ENCODE results near the gene MTFR1L.
A peak's percentile ranks its signal among the peaks of the same experiment; 100 is the strongest.

The MTFR1L gene

DNA sequence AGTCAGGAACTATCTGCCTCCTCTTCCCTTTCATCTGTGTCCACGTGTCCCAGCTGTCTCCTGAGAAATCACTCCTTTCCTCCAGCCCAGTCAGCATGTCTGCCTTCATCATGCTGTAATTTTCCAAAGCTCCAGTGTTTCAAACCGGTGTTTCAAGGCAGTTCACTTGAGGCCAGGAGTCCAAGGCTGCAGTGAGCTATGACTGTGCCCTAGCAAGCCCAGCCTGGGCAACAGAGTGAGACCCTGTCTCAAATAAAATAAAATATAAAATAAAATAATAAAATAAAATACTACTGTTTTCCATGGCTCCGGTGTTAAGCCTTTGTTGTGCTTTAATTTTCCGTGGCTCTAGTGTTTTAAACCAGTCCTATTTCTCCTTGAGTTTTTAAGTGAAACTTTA, 27.6 kb upstream of the MTFR1L start:
- no peak for DNase-seq

DNA sequence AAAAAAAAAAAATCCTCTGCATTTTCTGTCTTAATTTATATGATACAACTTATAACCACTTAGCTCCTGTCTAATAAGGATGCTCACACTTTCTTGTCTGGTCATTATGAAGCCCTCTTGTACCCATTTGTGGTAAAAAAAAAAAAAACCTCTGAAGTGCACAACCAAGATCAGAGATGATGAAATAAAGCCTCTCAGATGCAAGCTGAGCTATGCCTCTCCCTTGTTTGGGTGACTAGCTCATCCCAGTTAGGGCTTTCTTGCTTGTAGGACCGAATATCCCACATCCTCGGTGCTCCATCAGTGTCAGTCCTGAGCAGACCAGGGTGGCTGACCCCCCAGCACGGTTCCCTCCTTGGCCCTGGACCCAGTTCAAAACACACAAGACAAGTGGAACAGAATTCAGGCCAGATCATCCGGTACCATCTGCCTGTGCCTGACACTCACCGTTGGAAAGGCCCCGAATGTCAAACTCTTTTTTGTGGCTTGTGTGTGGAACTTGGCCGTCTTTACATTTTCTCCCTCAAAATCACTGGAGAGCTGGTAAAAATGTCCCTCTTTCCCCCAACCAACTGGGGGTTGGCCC, 26.1 kb upstream of the MTFR1L start:
- DNase-seq: no peak

DNA sequence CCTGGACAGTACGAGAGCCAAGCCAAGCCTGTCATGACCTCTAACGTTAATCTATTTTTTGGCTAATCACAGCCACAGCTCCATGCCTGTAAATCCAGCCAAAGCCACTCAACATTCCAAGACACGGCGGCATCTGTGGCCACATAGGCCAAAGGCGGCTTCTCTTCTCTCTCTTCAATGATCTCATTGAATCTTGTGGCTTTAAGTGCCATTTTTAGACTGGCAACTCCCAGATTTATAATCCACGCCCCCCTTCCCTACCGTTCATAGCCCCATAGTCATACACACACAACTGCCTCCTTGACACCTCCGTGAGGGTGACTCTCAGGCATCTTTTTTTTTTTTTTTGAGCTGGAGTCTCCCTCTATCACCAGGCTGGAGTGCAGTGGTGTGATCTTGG, 25.4 kb upstream of the MTFR1L start:
- DNase-seq: no peak

DNA sequence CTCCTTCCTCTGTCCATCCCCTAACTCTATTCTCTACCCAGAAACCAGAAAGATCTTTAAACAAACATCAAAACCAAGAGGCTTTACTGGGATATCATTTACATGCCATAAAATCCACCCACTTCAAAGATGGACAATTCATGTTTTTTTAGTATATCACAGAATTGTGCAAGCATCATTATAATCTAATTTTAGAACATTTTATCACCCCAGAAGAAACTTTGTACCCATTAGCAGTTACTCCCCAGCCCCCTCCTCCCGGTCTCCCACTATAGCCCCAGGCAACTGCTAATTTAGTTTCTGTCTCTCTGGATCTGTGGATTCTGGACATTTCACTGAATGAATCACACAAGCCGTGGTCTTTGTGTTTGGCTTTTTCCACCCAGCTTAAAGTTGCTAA, 24.5 kb upstream of the MTFR1L start:
- DNase-seq: no peak

DNA sequence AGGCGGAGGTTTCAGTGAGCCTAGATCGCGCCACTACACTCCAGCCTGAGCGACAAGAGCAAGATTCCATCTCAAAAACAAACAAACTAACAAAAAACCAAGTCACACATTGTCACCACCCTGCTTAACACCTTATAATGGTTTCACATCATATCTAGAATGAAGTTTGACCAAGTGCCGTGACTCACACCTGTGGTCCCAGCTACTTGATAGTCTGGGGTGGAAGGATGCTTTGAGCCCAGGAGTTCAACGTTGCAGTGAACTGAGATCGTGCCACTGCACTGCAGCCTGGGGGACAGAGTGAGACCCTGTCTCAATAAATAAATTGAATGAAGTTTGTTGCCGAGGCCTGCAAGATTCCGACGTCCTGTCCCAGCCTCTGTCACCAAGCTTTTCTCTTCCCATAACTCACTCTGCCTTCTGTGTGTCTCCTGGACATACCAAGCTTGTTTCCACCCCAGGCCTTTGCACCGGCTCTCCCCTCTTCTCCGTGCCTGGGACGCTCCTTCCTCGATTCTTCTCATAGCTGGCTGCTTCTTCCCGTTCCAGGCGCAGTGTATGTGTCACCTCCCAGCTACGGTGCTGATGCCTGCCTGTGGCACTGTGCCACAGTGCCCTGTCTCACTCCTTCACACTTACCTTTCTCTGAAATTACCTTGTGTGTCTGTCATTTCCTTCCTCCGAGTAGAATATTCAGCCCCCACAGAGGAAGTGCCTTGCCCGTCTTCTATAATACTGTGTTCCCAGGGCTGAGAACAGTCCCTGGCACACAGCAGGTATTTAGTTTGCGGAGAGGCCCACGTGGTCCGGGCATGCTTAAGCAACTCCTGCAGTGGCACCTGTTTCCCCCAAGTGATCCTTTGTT, 23.6 kb upstream of the MTFR1L start:
- DNase-seq: no peak

DNA sequence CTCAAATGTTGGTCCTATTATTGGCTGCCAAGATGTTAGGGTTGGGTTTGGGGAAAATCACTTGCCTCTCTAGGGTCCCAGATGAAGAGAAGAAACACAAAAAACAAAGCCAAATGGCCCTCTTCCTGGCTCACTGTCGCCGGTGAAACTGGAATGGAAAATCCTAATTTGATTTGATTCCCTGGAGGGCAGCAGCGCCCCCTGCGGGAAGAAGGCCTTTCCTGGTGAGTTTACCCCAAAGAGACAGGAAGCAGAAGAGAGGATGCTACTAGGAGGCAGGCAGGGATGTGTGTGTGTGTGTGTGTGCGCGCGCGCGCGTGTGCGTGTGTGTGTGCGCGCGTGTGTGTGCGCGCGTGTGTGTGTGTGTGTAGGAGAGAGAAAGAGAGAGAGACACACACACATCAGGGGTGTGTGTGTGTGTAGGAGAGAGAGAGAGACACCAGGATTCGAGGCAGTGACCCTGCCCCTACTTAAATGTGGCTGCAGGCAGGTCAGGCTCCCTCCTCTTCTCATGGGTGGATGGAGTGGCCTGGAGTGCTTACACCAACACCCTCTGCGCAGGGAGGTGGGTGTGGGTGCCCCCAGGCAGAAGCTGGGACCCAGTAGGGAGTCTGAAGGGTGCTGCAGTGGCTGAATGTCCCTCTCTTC, 22.8 kb upstream of the MTFR1L start:
- DNase-seq: peak; percentile 55

DNA sequence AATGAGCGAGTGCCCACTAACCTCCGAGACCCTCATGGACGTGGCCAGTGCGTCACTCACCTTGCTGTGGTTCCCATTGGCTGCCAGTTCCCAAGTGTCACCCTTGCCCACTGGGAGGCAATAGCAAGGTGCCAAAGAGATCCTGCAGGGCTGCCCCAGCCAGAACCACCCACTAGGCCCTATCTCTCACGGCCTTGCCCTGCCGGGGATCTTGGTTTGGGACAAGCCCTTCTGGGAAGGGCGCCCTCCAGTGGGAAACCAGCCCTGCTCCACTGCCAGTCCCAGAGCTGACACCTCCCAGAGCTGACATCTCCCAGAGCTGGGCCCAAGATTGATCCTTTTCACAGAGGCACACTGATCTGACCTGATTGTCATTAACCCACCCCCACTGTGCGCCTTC, 21.8 kb upstream of the MTFR1L start:
- peak; percentile 30 for DNase-seq

DNA sequence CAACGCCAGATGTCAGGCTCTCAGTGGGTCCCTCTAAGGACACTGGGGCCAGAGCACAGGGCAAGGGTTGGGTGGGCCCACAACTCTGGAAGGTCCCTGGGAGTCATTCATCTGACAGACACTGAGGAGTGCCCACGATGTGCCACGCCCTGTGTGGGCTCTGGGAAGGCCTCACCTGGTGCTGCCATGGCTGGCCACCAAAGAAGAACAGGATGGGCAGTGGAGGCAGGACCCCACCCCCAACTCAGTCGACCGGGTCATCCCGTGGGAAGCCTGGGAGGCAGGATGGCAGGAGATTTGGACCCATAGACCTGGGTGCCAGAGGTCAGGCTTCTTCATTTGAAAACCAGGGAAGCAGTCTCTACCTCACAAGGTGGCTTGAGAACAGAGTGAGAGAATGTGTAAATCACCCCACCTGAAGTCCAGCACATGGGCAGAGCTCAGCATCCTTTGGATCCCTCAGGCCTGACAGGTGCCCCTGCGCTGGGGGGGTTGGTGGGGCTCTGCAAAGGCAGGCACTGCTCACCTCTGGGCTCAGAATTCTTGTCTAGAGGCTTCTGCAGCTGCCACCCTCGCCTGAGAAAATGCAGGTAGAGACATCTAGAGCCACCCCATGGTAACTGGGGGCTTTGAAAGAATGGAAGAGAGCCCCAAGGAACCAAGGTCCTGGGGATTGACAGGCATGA, 20.9 kb upstream of the MTFR1L start:
- no peak for DNase-seq

DNA sequence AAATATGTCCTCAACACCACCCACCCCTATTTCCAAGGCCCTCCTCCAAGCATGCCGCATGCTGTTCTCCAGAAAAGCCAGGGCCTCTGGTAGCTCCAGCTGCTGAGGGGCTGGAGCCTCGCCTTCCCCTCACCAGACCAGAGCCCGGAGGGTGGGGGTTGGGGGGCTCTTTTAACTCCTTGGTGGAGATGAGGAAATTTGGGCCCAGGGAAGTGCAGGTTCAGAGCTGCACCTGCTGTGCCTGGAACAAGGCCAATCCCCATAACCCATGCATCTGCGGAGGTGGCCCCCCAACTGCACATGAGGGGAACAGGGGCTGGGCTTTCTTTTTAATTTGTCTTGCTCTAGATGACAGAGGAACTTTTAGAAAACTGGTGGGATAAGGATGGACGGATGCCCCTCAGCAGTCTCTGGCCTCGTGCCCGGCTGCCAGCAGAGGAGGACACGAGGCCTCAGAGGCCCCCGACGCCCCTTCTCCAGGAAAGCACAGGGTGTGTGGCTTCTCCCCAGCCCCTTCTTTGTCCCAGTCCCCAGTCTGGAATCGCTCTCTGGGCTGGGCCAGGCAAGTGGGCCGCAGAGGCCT, 20.3 kb upstream of the MTFR1L start:
- no peak for DNase-seq

DNA sequence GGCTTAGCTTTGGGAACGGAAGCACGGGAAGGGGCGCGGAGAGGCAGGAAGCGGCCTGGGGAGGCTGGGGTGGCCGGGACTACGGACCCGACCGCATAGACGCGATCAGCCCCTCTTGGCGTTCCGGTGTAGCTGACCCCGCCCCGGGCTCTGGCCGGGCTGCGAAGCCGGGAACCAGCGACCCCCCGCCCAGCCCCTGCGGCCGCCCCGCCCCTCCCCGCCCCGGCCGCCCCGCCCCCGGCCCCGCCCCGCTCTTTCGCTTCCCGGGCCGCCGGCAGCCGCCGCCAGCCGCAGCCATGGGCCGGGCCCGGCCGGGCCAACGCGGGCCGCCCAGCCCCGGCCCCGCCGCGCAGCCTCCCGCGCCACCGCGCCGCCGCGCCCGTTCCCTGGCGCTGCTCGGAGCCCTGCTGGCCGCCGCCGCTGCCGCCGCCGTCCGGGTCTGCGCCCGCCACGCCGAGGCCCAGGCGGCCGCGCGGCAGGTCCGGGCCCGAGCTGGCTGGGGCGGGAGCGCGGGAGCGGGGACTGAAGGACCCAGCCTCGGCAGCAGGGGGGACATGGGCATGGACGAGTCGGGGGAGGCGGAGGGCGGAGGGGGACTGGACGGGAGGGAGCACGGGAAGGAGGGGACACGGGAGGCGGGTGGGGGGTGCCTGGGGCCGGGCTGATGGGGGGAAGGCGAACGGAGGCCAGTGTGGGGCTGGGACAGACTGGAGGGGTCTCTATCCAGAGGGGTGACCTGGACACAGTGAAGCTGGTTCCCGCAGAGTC, 19.6 kb upstream of the MTFR1L start, which contains the start of gene SELENON:
Gene SELENON, plus strand, starts transcription at position 259 of the 768 bp plus-strand sequence. Its CDS starts 38 bp downstream, at position 297.
- no peak for DNase-seq

DNA sequence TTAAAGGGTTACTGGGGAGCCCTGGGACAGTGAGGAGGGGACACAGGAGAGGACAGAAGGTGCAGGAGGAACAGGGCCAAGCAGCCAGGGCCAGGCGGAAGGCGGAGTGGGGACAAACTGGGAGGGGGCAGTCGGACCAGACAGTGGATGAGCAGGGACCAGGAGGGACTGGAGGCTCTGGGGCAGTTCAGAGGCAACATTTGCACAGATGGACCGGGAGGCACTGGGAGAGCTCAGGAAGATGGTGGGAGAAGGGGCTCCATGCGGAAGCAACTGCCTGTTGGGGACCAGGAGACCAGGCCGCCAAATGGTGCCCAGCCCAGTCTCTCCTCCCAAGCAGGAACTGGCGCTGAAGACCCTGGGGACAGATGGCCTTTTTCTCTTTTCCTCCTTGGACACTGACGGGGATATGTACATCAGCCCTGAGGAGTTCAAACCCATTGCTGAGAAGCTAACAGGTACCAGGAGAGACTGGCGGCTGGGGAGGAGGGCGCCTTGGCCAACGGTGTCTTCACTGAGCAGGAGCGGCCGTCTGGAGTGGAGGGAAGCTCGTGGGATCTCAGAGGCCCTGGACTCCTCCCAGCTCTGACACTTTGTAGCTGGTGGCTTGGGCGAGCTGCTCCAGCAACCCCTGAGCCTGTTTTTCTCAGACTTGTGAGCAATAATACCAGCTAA, 18.9 kb upstream of the MTFR1L start:
- no peak for DNase-seq

DNA sequence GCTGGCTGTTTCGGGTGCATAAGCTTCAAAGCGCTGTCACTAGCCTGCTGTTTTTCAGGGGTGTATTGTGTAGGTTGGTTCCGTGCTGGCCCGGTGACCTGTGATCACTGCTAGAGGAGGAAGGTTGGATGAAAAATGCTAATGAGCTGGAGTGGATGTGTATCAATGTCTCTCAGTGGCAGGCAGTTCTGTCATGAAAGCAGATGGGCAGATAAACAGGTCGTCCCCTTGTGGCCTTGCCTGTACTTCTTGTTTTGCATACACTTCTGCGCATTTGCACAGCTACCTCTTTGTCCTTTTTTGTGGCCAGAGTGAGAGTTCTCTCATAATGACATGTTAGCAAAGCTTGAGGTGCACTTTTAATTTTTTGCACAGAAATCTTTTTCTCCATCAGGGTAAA, 16.8 kb upstream of the MTFR1L start:
- DNase-seq: peak; percentile 16

DNA sequence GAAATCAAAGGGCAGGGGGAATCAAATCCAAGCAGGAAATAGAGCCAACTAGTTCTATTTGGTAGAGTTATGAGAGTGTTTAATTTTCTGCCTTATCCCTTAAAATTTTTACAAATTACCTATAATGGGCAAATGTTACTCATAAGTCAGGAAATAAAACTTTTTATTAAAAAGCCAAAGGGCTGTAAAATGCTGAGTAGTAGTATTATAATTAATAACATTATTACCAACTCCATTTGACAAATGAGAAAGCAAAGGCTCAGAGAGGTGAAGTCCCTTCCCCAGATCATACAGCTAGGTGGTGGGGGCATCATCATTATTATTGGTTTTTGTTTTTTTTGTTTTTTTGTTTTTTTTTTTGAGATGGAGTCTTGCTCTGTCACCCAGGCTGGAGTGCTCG, 16.4 kb upstream of the MTFR1L start:
- DNase-seq: no peak

DNA sequence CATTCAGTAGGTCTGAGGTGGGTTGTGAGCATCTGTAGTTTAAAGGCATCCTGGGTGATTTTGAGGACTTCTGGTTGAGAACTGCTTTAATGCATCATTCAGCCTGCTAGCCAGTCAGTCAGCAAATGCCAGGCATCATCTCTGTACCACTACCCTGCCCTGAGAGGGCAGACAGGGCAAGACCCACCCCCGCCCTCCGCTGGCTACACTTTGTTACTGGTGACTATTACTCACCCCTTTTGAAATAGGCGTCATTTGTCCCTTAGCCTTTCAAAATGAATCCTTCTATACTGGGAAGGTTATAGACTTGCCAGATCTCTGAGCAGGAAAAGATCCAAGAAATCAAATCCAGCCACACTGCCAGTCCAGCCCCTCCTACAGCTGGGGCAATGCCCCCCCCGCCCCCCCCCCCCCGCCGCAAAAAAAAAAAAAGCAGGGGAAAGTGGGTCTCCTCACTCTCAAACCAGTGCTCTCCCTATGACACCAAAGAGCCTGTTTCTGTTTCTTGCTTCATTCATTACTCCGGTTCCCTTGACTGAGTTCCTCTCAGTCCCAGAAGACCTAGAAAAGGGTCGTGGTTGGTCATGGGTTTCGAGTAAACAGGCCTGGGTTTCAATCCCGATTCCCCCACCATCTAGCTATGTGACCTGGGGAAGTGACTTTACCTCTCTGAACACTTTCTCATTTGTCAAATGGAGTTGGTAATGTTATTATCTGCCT, 15.3 kb upstream of the MTFR1L start:
- no peak for DNase-seq

DNA sequence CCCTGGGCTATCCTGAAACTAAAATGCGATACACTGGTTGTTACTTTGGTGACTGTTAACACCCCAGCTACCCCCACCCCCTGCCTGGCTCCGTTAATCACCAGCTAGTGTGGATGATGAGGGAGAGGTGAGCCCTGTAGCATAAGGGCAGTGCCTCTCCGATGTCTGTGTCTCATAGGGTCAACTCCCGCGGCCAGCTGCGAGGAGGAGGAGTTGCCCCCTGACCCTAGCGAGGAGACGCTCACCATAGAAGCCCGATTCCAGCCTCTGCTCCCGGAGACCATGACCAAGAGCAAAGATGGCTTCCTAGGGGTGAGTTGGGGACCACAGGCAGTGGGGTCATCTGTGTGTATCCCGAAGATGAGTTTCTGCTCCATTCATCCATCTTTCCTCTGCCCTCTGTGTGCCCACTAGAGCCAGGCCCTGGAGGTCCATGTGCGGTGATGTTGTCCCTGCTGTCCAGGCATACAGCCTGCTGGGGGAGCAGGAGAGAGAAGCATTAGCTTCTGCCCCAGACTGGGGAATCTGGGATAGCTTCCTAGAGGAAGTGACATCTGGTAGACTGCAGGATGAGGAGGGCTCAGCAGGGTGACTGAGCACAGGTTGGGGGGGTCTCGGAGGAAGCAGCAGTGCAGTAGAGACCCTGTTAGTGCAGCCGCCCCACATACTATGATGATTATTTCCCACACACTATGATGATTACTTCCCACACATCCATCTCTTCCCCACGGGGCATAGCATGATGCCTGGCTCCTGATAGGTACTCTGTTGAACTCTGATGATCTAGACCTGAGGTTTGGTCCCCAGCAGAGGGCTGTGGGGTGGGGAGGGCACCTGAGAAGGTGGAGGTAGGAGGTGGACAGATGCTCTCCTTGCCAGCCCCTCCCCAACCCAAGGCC, 14.5 kb upstream of the MTFR1L start:
- DNase-seq: no peak

DNA sequence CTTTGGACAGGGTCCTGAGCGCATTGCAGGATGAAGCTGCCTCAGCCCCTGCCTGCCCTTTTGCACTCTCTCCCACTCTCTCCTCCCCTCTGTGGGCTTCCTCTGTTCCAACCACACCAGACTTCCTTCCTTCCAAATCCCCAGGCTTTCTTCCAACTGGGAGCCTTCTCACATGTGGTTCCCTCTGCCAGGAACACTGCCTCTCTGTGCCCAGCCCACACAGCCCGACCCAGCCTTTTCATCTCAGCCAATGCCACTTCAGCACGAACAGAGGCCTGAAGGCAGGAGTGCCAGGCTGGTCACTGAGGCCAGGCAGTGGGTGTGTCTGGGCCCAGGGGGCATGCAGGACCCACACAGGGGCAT, 13.9 kb upstream of the MTFR1L start:
- DNase-seq: no peak

DNA sequence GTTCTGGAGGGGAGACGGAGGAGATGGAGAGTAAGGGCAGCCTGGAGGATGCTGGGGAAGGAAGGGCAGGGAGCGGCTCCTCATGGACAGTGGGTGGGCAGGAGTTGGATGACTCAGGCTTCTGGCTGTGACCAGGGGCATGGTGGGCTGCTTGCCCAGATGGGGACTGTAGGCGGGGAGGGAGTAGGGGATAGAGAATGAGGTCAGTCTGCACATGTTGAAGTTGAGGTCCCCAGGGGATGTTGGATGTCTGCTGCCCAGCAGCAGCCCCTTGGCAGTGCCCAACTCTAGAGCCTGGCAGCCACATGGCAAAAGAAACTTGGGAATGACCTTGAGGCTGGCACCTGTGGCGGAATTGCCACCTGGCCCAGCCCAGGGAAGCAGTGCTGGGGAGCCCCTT, 13.3 kb upstream of the MTFR1L start:
- DNase-seq: no peak

DNA sequence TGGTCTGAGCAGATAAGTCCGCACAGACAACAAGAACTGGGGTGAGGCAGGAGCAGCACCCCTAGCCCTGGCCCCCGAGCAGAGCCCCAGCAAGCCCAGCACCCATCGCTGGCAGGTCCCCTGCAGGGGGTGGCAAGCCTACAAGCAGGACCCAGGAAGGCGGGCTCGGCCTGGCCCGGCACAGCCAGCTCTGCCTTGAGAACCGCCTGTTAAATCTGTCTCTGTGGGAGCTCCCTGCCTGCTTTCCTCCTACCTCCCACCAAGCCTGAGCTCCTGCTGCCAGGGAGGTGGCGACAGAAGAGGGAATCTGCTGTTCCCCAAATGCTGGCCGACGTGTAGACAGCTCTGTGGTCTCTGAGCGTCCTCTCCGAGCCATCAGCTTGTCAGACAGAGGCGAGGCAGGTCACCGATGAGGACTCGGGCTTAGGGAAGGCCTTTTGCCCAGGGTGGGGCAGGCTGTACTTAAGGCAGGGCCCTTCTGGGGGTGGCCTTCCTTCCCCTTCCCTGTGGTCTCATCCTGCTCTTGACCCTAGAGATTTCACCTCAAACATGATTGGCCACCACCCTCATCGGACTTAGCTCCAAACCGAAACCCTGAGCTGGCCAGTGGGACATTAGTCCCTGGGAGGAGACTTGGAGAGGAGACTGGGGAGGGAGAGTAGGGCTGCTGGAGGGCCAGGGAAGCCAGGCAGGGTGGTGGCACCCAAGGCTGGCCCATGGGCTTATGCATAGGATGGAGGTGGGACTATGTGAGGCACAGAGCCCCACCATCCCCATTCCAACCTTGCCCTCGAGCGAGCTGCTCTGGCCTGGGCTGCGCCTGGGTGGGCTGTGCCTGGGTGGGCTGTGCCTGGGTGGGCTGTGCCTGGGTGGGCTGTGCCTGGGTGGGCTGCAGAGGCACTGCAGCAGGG, 12.0 kb upstream of the MTFR1L start:
- DNase-seq: no peak
